NK-92 treated with Interleukin-12 subunit alpha and Interleukin-12 subunit beta, amount 100 ng/mL, for 24 hours (cell line): ENCODE data around the gene SAT2.
A peak's percentile ranks its signal among the peaks of the same experiment; 100 is the strongest.

ENCODE experiments used
- DNase-seq: peaks from one replicate; lab custom pipeline; 2025; lab: John Stamatoyannopoulos, UW

SAT2 gene

DNA sequence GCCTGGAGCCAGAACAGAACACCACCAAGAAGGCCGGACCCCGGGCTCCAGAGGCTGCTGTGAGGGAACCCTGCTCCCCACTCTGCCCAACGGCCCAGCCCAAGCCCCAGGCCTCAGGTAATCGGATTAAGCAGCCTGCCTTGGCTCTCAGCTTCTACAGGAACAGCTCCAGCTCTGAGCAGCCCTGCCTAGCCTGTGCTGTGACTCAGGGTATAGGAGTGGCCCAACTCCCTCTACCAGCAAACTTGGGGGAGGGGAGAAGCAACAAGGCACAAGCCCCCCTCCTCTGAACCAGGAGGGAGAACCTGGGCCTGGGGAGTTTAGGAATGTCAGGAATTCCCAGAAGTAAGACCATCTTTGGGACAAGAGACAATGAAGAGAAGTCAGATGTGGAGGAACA, 36.9 kb downstream of the SAT2 start:
- no peak for DNase-seq

DNA sequence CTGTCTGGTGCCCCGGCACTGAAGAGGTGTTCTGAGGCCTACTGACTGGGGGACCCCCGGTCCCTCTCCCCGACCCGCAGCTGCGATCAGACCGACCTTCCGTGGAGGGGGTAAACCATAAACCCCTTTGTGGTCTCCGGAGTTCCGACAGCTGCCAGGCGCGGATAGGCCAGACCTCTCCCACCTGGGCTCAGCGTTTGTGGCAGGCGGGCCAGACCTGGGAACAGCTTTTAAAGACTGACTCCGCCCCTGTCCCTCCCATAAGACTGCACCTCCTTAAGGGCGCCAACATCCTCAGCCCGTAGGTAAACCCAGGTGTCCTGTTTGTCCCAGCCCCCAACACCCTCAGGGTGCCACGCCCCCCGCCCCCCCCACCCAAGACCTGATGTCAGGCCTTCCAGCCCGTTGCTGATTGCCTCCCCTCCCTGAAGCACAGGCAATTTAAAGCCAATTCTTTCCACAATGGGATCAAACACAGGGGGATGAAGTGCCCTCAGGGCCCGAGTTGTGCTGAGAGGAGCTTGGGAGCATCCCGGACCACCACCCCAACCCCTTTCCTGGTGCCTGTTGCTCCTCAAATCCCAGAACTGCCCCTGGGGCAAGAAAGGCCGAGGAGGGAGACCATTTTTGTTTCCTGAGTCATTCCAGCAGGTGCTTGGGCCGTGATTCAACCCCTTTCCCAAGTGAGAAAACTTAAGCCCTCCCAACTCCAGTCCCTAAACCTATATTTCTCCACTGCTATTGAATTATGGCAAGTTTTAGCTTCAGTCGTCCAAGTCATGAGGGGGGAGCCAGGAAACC, 37.5 kb downstream of the SAT2 start, which contains the start of gene SOX15:
Gene SOX15 (minus strand): TSS at position 204 of the 801 bp plus-strand sequence. CDS start 418 bp downstream, outside the sequence.
- DNase-seq: no peak

DNA sequence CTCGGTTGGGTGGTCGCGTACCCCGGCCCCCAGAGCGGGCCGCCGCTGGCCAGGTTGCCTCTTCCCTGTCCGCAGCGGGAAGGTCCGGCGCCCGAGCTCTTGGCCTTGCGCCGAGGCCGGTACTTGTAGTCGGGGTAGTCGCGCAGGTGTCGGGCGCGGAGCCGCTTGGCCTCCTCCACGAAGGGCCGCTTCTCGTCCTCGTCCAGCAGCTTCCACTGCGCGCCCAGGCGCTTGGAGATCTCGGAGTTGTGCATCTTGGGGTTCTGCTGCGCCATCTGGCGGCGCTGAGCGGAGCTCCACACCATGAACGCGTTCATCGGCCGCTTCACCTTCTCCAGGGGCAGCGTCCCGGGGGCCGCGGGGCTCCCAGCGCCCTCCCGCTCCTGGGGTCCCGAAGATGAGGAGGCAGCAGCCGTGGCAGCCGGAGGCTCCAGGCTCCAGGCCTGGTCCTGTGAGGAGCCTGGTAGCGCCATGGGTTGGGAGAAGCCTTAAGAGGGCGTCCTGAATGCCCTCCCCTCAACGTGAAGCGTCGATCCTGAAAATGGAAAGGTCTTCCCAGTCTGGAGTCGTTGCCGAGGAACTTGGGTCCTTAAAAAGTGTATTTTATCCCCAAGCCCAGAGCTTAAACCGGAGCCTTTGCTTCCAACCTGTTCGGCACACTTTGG, 38.3 kb downstream of the SAT2 start:
- DNase-seq: no peak

DNA sequence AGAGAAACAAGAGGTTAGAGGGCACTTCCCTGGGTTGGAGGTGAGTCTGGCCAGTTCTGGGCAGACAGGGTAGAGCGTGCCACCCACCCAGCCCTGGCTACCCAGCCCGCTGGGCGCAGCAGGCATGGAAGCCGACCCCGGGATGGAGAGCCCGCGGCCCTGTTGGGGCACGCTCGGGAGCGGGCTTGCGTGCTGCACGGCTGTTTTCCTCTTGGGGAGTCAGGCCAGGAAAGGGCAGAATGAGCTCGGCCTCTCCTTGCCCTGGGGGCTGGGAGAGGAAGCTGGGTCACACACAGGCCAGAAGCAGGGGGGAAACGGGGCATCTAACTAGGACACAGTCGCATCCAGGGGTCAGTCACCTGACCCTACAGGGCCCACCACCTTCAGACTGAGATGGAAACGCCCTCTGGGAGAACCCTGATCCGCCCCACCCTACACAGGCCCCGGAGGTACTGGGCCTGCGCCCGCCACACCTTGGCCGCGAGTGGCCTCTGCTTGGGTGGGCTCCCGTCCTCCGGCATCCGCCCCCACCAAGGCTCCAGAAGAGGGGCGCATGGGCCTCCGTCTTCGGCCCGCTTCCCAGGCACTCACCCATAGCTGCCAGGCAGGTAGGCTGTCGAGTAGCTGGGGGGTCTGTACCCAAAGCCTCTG, 38.9 kb downstream of the SAT2 start:
- DNase-seq: no peak

DNA sequence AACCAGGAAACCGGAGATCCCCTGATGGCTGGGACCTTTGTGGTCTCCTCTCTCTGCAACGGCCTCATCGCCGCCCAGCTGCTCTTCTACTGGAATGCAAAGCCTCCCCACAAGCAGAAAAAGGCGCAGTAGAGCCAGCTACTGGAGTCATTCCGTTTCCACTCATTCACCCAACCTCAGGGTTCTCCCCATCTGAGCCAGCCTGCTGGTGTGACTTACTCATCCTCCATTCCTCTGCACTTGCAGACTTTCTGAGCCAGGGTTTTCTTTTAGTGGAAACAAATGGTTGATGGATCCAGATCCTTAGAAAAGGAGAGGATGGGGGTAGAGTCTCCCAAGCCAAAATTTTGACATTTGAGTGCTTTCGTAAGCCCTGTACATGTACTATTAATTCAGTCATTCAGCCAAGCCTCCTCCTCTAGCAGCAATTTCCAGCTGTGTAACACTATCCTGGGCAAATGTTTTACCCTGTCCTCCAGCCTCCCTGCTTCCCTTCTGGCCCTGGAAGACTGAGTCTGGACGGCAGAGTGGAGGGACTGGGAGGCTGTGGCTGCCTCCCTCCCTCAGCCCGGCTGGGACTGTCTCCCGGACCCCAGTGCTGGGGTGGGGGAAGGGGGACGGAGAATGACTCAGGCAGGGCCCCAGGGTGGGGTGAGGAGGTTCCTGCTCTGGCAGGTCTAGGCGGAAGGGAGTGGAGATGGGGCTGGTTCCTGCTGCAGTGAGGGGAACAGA, 40.0 kb downstream of the SAT2 start:
- no peak for DNase-seq

DNA sequence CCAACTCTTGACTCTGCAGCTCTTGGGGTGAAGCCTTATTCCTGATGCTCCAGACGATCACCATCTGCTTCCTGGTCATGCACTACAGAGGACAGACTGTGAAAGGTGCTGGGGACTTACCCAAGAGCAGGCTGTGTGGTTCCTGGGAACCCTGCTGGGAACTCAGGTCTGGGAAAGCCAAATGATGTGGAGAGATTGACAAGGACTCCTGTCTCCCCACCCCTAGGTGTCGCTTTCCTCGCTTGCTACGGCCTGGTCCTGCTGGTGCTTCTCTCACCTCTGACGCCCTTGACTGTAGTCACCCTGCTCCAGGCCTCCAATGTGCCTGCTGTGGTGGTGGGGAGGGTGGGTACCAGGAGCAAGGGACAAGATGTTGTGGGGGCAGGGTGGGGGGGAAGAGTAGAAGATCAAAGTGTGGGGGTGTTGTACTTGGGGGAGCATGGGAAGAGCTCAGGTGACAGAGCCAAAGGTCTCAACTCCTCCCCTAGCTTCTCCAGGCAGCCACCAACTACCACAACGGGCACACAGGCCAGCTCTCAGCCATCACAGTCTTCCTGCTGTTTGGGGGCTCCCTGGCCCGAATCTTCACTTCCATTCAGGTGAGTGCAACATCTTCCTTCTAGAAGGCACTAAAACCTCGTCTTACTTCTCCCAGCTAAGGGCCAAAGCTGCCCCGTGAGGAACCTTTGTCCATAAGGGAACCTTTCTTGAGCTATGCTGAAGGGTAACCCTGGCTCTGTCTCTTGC, 40.8 kb downstream of the SAT2 start:
- DNase-seq: no peak

DNA sequence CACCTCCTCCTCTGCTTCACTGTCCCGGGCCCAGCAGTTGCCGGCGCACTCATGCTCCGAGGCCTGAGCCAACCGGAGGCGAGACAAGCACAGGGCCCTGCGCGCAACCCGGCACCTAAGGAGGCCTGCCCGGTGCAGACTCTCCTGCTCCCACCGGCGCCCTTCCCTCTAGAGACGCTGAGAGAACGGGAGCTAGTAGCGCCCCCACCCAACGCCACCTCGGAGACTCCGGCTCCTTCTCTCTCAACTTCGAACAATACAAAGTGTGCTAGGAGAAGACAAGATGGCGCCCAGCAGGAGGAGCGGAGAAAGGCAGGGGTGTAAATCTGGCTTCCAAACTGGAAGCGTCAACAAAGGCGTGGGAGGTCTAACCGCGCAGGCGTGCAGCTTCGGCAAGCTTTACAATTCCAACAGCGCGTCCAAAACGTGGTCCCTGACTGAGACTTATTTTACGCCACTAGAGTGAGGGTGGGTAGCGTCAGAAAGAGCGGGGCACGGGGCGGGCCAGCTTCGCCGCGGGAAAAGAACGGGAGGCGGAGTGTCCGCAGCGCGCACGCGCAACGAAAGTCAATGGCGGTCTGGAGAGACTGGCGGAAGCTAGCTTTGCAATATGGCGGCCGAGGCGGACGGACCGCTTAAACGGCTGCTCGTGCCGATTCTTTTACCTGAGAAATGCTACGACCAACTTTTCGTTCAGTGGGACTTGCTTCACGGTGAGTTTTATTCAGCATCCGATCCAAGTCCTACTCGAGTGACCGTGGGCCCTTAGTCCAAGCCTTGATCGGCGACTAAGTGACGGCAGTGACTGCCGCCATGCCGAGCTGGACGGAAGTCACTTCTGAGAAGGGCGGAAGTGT, 44.1 kb downstream of the SAT2 start, which contains the start of gene MPDU1:
Gene MPDU1 (plus strand): TSS at position 600 of the 857 bp plus-strand sequence. CDS start 11 bp downstream, at position 611.
- peak; percentile 80 for DNase-seq

DNA sequence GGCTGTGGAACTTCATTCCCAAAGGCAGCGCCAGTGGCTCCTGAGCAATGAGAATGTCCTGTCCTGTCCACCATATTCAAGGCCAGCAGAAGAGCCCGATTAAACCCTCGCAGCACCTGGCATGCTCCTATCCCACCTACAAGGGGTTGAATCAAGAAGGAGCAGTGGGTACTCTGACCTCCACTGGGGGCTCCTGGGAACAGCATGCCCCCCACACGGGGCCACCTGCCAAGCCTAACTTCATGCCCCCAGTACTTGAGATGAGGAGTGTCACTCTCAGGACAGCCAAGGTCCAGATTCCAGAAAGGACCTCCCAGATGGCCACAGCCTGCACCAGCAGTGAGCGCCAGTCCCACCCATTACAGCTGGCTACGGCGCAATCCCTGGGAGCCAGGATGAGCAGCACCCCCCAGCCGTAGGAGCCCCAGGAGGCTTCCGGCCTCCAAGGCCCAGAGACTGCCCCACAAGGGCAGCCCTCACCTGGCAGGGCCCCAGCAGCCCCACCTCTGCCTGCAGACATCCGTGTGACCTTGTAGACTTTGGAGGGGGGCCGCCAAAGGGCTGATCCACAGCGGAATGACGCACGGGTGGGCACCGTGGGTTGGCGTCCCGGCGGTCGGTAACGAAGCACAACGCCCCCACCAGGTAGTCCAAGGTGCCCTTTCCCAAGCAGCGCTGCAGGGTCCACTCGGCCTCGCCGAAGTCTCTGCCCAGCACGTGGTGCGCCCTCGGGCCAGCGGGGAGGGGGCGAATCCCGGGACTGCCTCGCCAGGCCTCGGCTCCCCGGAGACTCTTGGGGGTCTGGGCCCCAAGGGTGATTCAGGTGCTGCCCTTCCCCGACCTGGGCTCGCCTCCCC, 45.0 kb downstream of the SAT2 start:
- no peak for DNase-seq

DNA sequence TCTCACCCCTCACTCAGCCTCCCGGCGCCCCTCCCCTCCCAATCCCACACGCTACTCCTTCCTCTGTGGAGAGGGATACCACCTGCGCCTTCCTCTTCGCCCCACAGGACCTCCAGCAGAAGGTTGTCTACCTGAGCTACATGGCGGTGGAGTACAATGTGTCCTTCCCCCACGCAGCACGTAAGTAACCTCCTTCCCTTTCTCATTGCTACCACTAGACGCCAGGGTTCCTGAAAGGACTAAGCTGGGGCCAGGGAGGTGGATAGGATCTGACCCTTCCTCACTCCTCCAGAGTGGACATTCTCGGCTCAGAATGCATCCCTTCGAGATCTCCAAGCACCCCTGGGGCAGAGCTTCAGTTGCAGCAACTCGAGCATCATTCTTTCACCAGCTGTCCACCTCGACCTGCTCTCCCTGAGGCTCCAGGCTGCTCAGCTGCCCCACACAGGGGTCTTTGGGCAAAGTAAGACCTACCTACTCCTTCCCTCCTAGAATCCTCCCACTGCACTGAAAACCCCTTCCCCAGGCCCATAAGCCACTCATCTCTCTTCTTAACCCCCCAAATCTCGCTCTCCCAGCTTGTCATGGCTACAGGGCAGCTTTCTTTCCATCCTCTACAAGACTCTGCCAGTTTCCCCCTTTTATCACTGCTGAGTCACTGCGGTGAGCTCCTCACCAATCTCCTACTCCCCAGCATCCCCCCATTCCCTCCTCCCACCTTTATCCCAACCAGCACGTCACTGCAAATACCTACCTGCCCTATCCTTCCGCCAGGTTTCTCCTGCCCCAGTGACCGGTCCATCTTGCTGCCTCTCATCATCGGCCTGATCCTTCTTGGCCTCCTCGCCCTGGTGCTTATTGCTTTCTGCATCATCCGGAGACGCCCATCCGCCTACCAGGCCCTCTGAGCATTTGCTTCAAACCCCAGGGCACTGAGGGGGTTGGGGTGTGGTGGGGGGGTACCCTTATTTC, 46.7 kb downstream of the SAT2 start:
- DNase-seq: no peak

DNA sequence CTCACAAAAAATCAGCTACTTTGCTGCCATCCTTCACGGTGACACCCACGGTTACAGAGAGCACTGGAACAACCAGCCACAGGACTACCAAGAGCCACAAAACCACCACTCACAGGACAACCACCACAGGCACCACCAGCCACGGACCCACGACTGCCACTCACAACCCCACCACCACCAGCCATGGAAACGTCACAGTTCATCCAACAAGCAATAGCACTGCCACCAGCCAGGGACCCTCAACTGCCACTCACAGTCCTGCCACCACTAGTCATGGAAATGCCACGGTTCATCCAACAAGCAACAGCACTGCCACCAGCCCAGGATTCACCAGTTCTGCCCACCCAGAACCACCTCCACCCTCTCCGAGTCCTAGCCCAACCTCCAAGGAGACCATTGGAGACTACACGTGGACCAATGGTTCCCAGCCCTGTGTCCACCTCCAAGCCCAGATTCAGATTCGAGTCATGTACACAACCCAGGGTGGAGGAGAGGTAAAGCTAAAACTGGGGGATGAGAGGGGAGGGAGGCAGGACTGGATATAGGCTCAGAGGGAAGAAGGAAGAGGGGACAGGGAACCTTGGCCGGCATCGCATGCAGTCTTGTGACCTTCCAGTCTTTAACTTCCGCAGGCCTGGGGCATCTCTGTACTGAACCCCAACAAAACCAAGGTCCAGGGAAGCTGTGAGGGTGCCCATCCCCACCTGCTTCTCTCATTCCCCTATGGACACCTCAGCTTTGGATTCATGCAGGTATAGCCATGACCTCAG, 47.6 kb downstream of the SAT2 start:
- DNase-seq: no peak

DNA sequence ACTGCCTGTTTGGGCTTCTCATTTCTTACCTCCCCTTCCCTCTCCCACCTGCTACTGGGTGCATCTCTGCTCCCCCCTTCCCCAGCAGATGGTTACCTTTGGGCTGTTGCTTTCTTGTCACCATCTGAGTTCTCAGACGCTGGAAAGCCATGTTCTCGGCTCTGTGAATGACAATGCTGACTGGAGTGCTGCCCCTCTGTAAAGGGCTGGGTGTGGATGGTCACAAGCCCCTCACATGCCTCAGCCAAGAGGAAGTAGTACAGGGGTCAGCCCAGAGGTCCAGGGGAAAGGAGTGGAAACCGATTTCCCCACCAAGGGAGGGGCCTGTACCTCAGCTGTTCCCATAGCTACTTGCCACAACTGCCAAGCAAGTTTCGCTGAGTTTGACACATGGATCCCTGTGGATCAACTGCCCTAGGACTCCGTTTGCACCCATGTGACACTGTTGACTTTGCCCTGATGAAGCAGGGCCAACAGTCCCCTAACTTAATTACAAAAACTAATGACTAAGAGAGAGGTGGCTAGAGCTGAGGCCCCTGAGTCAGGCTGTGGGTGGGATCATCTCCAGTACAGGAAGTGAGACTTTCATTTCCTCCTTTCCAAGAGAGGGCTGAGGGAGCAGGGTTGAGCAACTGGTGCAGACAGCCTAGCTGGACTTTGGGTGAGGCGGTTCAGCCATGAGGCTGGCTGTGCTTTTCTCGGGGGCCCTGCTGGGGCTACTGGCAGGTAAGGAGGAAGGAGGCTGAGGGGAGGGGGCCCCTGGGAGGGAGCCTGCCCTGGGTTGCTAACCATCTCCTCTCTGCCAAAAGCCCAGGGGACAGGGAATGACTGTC, 48.4 kb downstream of the SAT2 start, which contains the start of gene CD68:
Gene CD68 (plus strand): TSS at position 638 of the 833 bp plus-strand sequence. CDS start 40 bp downstream, at position 678.
- DNase-seq: peak; percentile 46

DNA sequence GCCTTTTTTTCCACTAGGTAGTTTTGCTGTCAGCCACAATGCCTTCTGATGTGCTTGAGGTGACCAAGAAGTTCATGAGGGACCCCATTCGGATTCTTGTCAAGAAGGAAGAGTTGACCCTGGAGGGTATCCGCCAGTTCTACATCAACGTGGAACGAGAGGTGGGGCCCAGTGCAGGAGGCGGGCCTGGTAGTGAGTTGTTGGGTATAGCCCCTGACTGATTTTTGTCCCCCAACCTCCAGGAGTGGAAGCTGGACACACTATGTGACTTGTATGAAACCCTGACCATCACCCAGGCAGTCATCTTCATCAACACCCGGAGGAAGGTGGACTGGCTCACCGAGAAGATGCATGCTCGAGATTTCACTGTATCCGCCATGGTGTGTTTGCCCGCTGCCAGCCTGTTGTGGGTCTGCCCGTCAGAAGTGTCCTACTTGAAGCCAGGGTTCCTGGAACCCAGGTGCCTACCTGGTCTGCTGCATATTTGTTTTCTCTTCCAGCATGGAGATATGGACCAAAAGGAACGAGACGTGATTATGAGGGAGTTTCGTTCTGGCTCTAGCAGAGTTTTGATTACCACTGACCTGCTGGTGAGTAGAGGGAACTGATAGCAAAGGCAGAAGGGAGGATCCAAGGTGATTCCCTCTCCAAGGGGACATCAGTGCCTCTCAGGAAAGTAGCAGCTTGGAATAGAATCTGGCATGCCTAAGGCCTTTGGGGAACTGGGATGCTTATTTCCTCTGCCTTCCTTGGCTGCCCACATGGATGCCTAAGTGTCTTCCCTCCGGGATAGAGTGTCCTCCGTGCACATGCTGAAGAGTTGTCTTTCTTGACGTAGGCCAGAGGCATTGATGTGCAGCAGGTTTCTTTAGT, 50.1 kb downstream of the SAT2 start:
- no peak for DNase-seq

DNA sequence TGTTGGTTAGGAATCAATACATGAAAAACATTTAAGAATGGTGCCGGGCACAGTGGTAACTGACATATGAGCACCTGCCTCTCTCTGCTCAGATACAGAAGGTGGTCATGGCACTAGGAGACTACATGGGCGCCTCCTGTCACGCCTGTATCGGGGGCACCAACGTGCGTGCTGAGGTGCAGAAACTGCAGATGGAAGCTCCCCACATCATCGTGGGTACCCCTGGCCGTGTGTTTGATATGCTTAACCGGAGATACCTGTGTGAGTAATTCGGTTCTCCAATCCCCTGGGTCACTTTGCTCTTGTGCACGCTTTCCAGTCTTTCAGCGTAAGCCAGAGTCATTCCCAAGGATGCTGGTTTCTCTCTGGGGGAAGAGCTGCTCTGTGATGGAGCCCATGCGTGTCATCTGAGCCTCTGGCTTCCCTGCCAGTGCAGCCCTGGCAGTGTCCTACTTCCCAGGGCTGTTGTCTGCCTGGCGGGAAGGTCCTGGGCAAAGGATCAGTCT, 51.1 kb downstream of the SAT2 start:
- no peak for DNase-seq
